HL-60 (cell line): ENCODE data around the gene CDCA4.

Source experiments
- DNase-seq, 2 experiments: peaks; one replicate each; pipeline ENCODE4 v3.0.0-alpha.2; 2010 to 2020; ENCODE audit warnings: low read depth in 1 of 2, low spot score in 1 of 2
- H3K27ac ChIP-seq: fragments of 250-450 bp; sonication (Bioruptor Pico); replicated peaks from 2 replicates; pipeline ENCODE4 v1.5.1; 2020; ENCODE audit warnings: mild to moderate bottlenecking, moderate library complexity
- H3K27me3 ChIP-seq: fragments of 250-450 bp; sonication (Bioruptor Pico); 2 replicates; pipeline ENCODE4 v1.5.1; 2021; ENCODE audit warnings: mild to moderate bottlenecking, moderate library complexity; ENCODE audit not compliant: insufficient read depth, poor library complexity, severe bottlenecking
- H3K4me3 ChIP-seq: replicated peaks from 2 replicates; pipeline ENCODE4 v1.5.1; 2011; ENCODE audit warnings: mild to moderate bottlenecking, control low read depth, low read length; ENCODE audit not compliant: insufficient read depth
- CTCF ChIP-seq: IDR thresholded peaks from one replicate; pipeline ENCODE4 v1.5.1; 2011; ENCODE audit warnings: low read length, control low read depth, inconsistent platforms; ENCODE audit not compliant: insufficient read depth
- GABPA ChIP-seq: IDR thresholded peaks from 2 replicates; pipeline ENCODE4 v1.6.1; 2012; ENCODE audit warnings: low read depth
- POLR2AphosphoS5 ChIP-seq: IDR thresholded peaks from 2 replicates; pipeline ENCODE4 v1.6.1; 2012; ENCODE audit warnings: low read depth
- REST ChIP-seq: IDR thresholded peaks from 2 replicates; pipeline ENCODE4 v1.6.1; 2012; ENCODE audit warnings: low read depth; ENCODE audit not compliant: insufficient replicate concordance
- SPI1 ChIP-seq: IDR thresholded peaks from 2 replicates; pipeline ENCODE4 v1.6.1; 2012; ENCODE audit warnings: low read depth, mild to moderate bottlenecking, borderline replicate concordance

CDCA4 gene

GRCh38 chr14:105068818-105069217 is 47.9 kb upstream of the CDCA4 start:
- no peak overlapping the region for H3K27ac ChIP-seq
- no peaks in the 10 kb centered on the region for H3K27me3 ChIP-seq
- H3K4me3 ChIP-seq, result no peak overlapping the region
- no peak for TF ChIP-seq REST
- no peak for TF ChIP-seq POLR2AphosphoS5
- TF ChIP-seq CTCF, result no peak
- no peak for TF ChIP-seq SPI1
- TF ChIP-seq GABPA, result no peak
- no peak for DNase-seq

- TF ChIP-seq SPI1, result no peak
- no peak for TF ChIP-seq REST
- TF ChIP-seq POLR2AphosphoS5, result no peak
- TF ChIP-seq CTCF, result no peak
- TF ChIP-seq GABPA, result no peak
- H3K27me3 ChIP-seq, result no peaks in the 10 kb centered on the region
- peak overlapping the region; percentile 38 for H3K27ac ChIP-seq
- H3K4me3 ChIP-seq, result no peak overlapping the region
- no peak for DNase-seq
These were observed 47.1 kb upstream of the CDCA4 start for GRCh38 chr14:105067969-105068301.

GRCh38 chr14:105067140-105067968 is 46.5 kb upstream of the CDCA4 start:
- TF ChIP-seq POLR2AphosphoS5 (0 out of 2 replicates have a peak, but pooled peaks have one; percentile 15), REST (no peak), SPI1 (peak; percentile 49; the same call in 1 of the 2 replicates), GABPA (no peak)
- no peak overlapping the region for H3K4me3 ChIP-seq
- DNase-seq, result peak; percentile 57 to 72
- H3K27me3 ChIP-seq, result no peaks in the 10 kb centered on the region
- H3K27ac ChIP-seq, result peak overlapping the region; percentile 95
